ENCODE data around the gene BATF2.

- TF ChIP-seq CTCF (IDR thresholded peaks at IDR 0.05) (no peak), POLR2A (IDR thresholded peaks at IDR 0.05) (no peak)
These were observed 49.5 kb downstream of the BATF2 start for GRCh38 chr11:64947208-64947814.

Data from adrenal gland (tissue), 5 donors.